Astrocyte of the spinal cord (primary cell): ENCODE measurements around the gene MYLK2.
"Not testable (repeated sequence)": the region's sequence is repeated elsewhere in the genome, so short reads cannot be mapped to it uniquely, and the experiment has no call there.

ENCODE experiments used
- DNase-seq: peaks from one replicate; pipeline ENCODE4 v3.0.0; 2011; ENCODE audit warnings: low read depth, low spot score
- H3K4me3 ChIP-seq: 2 replicates; pipeline ENCODE4 v1.5.1; 2011; ENCODE audit warnings: low read depth, mild to moderate bottlenecking, low read length, moderate library complexity
- in situ Hi-C: cut with HindIII; loops from 2 replicates; pipeline ENCODE4 v1.10.0; 2017; ENCODE audit warnings: low sequenced_read_pairs
- TF ChIP-seq, protein P1 (sequence below): IDR thresholded peaks from 2 replicates; pipeline ENCODE4 v1.5.1; 2012; ENCODE audit warnings: low read depth, mild to moderate bottlenecking, low read length, inconsistent platforms

The MYLK2 gene

DNA sequence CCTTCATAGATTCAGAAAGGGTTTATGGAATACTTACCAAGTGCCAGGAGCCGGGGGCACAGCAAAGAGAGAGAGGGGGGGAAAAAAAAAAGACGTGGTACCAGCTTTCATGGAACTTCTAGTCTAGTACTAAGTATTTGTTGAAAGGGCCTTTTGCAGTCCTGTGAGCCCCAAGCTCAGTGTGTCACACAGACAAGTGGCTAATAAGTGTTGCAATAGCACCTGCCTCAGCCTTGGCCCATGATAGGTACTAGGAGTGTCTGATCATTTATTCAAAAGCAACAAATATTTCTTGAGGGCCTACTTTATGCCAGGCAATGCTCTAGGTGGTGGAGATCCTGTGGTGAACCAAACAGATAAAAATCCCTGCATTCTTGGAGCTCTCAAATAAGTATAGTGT is 7.9 kb downstream of the MYLK2 start:
- in situ Hi-C loops = no loop called here
- TF ChIP-seq, protein P1, sequence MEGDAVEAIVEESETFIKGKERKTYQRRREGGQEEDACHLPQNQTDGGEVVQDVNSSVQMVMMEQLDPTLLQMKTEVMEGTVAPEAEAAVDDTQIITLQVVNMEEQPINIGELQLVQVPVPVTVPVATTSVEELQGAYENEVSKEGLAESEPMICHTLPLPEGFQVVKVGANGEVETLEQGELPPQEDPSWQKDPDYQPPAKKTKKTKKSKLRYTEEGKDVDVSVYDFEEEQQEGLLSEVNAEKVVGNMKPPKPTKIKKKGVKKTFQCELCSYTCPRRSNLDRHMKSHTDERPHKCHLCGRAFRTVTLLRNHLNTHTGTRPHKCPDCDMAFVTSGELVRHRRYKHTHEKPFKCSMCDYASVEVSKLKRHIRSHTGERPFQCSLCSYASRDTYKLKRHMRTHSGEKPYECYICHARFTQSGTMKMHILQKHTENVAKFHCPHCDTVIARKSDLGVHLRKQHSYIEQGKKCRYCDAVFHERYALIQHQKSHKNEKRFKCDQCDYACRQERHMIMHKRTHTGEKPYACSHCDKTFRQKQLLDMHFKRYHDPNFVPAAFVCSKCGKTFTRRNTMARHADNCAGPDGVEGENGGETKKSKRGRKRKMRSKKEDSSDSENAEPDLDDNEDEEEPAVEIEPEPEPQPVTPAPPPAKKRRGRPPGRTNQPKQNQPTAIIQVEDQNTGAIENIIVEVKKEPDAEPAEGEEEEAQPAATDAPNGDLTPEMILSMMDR = no peak
- DNase-seq = no peak

DNA sequence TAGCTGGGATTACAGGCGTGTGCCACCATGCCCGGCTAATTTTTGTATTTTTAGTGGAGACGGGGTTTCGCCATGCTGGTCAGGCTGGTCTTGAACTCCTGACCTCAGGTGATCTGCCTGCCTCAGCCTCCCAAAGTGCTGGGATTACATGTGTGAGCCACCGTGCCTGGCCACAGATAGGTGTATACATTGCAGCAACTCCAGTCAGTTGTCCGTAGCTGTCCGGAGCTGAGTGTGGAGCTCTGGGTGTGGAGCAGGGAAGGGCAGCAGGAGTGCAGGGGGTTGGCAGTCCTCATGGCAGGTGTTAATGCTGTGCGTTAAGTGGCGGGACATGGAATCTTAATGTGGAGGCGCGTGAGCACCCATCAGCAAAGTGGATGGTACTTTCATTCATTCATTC is 8.9 kb downstream of the MYLK2 start:
- in situ Hi-C loops, DNase-seq: not testable (repeated sequence)

More for the DNA sequence above, 7.9 kb downstream of the MYLK2 start:
- no peak overlapping the region for H3K4me3 ChIP-seq

DNA sequence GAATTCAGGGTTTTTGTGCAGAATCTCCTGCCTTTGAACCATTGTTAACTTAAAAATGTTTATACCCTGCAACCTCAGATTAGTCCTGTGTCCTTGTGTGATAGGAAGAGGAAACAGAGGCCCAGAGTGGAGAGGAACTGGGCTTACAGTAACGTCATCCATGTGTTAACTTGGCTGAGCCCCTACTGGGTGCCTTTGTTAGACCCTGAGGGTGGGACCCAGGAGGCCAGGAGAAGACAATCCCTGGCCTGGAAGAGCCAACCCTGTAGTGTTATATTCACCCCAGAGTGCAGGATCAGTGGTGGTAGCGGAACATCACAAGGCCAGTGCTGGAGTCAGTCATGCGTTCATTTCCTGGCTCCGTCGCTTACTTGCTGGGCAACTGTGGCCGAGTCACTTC is 10.6 kb downstream of the MYLK2 start:
- in situ Hi-C loops = no loop called here
- no peak overlapping the region for H3K4me3 ChIP-seq
- no peak for DNase-seq
- TF ChIP-seq, protein P1 = no peak

More for the DNA sequence above, 8.9 kb downstream of the MYLK2 start:
- not testable (repeated sequence) for H3K4me3 ChIP-seq

DNA sequence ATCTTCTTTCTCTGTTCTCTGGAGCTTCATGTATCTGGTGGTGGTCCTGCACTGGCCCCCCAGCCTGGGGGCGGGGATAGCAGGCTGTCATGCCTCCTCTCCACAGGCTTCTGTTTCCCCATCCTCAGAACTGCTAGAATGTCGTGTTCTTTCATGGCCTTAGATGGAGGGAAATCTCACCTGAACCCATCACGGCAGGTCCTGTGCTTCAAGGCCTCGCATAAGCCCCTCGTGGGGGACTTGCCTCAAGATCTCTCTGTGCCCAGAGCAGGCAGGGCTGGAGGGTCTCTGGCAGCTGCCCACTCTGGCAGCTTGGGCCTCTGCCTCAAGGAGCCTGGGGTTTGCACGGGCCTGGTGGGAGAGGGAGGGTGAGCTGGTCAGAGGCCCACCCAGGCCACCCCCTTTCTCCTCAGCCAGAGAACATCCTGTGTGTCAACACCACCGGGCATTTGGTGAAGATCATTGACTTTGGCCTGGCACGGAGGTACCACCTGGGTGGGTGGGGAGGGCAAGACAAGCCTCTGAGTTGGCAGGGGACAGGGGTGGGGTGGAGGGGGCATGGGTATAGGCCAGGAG is 11.3 kb downstream of the MYLK2 start:
- TF ChIP-seq, protein P1 = no peak
- in situ Hi-C loops = no loop called here
- no peak for DNase-seq
- no peak overlapping the region for H3K4me3 ChIP-seq

DNA sequence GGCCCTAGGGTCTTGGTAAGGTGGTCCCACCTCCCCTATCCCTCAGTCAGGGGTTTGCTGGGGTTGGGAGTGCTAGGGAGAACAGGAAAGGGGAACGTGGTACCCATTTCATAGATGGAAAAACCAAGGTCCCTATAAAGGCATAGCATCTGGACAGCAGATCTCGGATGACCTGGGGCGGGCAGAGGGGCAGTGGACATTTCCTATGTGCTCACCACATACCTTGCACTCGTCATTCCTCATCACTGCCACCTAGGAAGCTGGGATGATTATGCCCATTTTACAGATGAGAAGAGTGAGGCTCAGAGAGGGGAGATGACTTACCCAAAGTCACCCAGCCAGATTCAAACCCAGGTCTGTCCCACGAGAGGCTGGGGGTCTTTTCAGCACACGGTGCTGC is 12.1 kb downstream of the MYLK2 start:
- in situ Hi-C loops = no loop called here
- DNase-seq = no peak
- H3K4me3 ChIP-seq = no peak overlapping the region
- TF ChIP-seq, protein P1 = no peak

DNA sequence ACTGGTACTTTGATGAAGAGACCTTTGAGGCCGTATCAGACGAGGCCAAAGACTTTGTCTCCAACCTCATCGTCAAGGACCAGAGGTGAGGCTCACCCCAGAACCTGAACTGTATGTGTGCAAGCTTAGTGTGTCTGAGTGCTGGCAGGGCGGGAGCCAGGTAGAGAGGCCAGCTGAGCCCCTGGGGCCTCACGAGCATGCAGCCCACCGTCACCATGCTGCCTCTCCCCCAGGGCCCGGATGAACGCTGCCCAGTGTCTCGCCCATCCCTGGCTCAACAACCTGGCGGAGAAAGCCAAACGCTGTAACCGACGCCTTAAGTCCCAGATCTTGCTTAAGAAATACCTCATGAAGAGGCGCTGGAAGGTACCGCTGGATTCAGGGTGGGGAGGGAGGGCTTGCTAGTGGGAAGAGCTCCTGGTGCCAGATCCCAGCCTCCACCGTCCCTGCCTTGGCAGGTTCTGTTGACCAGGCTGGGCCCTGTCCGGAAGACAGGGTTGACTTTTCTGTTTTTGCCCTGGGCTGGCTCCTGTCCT is 12.7 kb downstream of the MYLK2 start:
- in situ Hi-C loops = no loop called here
- H3K4me3 ChIP-seq = no peak overlapping the region
- no peak for DNase-seq
- TF ChIP-seq, protein P1 = no peak

DNA sequence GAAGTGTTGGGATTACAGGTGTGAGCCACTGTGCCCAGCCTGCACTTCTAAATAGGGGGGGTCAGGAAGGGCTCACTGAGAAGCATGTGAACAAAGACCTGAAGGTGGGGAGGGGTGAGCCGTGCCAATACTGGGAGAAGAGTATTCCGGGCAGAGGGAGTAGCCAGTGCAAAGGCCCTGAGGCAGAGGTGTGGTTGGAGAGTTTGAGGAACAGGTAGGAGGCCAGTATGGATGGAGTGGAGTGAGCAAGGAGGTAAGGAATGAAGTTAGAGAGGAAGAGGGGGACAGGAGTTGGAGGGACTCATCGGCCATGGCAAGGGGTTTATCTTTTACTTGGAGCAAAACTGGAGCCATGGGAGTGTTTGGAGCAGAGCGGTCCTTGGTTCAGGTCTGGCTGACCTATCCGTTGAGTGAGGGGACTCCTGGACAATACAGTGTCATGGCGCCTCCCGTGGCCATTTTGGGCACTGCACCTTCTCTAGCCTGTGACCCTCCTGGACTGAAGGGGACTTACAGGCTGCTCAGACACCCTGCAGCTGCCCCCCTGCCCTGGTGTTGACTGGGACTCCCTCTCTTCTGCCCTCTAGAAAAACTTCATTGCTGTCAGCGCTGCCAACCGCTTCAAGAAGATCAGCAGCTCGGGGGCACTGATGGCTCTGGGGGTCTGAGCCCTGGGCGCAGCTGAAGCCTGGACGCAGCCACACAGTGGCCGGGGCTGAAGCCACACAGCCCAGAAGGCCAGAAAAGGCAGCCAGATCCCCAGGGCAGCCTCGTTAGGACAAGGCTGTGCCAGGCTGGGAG is 14.2 kb downstream of the MYLK2 start:
- no peak for DNase-seq
- TF ChIP-seq, protein P1 = peak; percentile 90
- in situ Hi-C loops = no loop called here
- H3K4me3 ChIP-seq = no peak overlapping the region
